NK-92 (cell line): ENCODE measurements around the gene LDAF1.
"Not testable (repeated sequence)": the region's sequence is repeated elsewhere in the genome, so short reads cannot be mapped to it uniquely, and the experiment has no call there.

ENCODE experiments used
- DNase-seq: peaks from one replicate; lab custom pipeline; 2025; ENCODE audit not compliant: unreplicated experiment; lab: John Stamatoyannopoulos, UW

Gene LDAF1

DNA sequence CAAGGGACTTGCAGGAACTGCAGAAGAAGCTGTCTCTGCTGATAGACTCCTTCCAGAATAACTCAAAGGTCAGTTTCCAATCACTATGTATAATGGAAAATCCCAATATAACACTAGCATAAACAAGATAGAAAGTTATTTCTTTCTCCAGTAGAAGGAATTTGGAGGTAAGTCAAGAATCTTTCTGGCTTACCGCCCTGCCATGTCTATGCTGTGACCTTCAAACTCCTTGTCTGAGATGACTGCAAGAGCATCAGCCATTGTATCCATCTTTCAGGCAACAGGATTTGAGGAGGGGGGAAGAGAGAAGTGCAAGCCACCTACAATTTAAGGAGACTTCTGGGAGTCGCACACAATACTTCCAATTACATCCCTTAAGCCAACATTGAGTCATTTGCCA lies 2.7 kb downstream of the LDAF1 start:
- no peak for DNase-seq

DNA sequence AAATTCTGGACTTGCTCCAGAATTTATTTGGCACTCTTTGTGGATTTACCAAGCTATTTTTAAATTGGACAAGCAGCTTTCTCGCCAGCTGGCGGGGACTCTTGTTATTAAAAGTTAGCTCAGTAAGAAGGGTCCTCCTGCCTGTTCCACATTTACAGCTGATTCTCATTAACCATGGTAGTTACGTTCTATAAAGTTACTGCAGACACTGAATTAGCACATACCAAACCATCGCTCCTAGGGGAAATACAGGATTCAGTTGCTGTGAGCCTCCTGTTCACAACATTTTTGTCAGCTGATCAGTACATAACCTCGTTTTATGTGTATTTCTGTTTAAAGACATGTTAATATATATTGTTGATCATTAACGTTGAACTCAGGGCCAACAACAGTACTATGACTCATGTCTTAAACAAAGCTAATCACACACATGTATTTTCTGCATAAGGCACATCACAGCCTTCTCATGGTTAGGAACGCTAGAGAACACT lies 4.2 kb downstream of the LDAF1 start:
- no peak for DNase-seq

DNA sequence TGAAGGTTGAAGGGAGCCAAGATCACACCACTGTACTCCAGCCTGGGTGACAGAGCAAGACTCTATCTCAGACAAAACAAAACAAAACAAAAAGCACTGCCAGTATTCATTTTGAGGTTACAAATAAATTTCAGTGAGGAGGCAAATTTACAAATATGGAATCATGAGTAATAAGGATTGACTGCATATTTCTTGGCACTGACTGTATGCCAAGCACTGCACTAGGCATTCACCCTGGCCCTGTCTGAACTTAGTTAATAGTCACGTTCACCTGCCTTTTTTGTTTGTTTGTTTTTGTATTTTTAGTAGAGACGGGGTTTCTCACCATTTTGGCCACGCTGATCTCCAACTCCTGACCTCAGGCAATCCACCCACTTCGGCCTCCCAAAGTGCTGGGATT lies 5.1 kb downstream of the LDAF1 start:
- no peak for DNase-seq

DNA sequence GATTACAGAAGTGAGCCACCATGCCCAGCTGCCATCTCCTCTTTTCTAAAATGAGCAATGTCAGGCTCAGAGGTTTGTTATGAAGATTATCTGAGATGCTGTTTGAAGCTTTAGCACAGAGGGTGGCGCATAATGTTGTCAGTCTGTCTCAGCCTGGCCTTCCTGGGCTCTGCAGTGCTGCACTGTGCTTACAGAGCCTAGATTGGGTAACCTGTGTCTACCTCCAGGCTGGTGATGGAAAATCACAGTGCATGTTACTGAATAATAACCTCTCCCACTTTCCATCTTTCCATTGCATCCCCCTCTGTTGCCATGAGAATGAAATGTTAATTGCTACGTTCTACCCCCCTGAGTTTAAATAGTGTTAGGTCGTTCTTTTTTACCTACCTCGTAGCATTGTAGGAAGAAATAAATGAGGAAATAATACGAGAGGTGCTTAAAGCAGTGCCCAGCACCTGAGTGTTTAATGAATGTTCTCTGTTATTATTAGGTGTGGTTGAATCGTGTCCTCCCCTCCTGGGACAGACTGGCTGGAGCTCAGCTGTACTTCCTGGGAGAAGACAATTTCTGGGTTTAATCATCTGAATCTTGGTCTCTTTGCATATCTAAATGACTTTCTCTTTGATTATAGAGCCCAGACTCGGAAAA lies 6.2 kb downstream of the LDAF1 start:
- DNase-seq = no peak

DNA sequence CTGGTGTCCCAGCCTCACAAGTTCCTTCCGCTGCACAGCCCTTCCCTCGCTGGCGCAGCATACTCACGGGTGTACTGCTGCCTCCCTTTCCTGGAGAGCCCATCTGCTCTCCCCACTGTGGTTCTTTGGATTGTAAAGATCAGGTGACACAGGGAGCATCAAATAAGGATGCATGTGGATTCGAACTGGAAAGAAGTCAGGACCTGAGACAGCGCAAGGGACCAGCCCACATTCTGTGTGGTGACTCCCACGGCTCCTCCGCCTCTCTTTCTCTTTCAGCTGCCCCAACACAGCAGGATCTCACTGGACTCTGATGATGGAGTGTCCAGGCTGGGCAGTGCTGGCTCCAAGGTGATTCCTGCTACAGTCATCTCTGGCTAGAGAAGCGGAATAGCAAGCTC lies 8.1 kb downstream of the LDAF1 start:
- DNase-seq = no peak

DNA sequence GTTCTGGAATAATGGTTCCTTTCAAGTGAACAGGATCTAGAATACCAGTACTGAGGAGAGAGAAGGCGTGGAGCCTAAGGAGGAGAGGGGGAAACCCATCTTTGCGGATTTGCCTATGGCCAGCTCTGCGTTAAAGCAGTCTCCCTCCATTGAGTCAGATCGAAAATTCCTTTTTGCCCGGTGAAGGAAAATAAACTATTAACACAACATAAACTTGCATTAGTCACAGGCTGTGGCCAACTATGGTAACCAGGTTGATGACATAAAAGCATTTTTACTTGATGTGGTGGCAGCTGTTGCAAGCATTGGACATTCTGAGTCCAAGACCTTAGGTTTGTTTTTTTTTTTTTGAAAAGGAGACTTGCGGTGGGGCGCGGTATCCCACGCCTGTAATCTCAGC lies 8.9 kb downstream of the LDAF1 start:
- no peak for DNase-seq

DNA sequence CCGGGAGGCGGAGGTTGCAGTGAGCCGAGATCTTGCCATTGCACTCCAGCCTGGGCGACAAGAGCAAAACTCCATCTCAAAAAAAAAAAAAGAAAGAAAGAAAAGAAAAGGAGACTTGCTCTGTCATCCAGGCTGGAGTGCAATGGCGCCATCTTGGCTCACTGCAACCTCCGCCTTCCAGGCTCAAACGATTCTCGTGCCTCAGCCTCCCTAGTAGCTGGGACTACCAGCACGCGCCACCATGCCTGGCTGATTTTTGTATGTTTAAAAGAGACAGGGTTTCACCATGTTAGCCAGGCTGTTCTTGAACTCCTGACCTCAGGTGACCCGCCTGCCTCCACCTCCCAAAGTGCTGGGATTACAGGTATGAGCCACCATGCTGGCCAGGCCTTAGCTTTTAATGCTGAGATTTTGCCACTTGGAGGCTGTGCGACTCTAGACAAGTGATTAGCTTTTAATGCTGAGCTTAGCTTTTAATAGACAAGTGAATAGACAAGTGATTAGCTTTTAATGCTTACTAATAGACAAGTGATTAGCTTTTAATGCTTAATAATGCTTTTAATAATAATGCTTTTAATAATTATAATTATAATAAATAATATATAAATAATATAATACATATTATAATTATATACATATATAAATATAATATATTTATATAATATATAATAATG lies 9.6 kb downstream of the LDAF1 start:
- no peak for DNase-seq

DNA sequence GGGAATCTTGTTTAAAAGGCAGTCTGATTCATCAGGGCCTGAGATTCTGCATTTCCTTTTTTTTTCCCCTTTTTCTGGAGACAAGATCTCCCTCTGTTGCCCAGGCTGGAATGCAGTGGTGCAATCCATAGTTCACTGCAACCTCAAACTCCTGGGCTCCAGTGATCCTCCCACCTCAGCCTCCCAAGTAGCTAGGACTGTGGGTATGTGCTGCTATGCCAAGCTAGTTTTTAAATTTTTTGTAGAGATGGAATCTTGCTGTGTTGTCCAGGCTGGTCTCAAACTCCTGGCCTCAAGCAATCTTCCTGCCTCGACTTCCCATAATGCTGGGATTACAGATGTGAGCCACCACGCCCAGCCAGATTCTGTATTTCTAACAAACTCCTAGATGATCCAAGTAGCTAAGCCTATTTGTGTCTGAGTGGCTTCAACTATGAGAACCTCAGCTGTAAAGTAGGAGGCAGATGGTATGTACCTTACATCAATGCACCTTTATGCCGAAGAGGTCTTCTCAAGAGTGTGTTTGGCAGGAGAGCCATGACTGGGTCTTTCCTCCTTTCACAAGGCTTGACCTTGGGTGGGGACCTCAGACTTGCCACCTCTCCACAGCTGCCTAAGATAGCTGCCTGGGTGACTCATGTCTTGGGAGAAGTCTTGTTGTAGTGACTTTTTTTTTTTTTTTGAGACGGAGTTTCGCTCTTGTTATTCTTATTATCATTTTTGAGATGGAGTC lies 10.9 kb downstream of the LDAF1 start:
- no peak for DNase-seq

DNA sequence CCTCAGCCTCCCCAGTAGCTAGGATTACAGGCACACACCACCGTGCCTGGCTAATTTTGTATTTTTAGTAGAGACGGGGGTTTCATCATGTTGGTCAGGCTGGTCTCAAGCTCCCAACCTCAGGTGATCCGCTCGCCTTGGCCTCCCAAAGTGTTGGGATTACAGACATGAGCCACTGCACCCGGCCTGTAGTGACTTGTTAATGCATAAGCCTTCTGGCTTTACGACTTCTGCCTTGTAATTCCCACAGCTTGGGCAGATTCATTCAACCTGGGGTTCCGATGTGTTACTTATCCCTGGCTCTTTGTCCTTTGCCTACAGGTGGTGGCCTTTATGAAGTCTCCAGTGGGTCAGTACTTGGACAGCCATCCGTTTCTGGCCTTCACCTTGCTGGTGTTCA lies 11.6 kb downstream of the LDAF1 start:
- DNase-seq = not testable (repeated sequence)

DNA sequence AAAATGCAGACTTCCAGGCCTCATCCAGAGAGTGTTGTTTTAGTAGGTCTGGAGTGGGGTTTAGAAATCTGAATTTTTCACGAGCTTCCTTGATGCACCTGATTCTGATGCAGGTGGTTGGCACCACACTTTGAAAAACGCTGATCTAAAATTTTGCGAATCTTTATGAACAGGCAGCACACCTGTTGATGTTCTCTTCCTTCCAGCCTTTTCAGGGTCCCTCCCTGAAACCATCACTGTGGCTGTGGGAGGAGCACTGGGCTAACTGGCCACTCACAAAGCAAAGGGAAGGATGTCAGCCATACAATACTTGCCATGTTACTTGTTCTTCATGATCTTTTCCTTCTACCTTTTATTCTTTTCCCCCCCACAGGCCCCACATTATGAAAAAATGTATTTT lies 14.2 kb downstream of the LDAF1 start:
- no peak for DNase-seq

DNA sequence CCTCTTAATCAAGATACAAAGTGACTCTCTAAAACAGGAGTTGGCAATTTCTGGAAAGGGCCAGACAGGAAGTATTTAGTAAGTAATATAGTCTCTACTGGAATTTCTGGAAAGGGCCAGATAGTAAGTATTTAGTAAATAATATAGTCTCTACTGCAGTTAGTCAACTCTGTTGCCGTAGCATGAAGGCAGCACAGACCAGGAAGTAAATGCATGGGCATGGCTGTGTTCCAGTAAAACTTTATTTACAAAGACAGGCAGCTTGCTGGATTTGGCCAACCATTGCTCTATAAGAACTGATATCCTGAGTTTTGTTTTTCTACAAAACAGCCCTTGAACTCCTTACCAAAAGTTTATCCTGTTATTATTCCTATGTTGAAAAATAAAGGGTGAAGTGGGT lies 16.9 kb downstream of the LDAF1 start:
- DNase-seq = no peak

DNA sequence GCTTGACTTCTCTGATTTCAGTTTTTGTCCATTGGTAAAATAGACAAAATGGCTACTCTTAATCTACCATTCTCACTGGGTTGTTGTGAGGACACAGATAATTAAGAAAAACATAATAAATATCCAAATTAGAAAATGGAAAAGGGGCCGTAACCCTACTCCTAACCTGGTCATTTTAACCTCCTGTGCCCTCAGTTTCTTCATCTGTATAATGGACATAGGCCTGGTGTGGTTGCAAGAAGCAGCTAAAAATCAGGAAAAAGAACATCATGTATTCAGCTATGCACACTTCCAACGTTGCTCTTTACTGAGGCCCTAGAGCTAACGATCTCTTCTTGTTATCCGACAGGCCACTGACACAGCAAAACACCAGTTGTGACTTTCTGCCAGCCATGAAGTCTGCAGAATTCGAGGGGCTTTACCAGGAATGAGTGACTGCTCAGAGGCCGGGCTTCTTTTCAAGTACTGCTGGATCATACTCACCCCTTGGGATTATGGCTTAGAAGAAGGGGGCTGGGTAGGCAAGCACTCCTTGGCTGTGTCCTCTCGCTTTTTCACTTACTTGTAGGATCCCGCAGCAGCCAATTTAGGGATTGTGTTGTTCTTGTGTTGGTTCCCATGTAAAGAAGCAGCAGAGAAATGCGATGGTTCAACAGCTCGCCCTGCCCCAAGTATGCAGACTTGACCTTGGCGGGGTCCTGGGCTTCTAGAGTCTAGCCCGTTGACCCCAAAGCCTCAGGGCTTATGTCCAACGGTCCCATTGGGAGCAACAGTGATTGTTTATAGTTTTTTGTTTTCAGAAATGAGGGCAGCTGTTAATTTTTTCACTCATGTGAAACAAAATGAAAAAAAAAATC lies 20.9 kb downstream of the LDAF1 start:
- DNase-seq = no peak

DNA sequence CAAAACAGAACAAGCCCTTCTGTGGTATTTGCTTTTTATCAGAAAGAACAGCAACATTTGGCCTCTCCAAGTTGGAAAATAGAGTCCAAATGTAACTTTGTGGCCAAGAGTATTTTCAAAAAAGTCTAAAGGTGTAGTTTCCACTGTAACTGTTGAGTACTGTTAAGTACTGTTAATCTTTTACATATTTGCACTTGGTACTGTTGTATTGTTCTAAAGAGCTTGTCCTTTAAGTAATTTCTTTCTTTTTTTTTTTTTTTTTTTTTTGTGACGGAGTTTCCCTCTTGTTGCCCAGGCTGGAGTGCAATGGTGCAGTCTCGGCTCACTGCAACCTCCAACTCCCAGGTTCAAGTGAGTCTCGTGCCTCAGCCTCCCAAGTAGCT lies 21.5 kb downstream of the LDAF1 start:
- no peak for DNase-seq

DNA sequence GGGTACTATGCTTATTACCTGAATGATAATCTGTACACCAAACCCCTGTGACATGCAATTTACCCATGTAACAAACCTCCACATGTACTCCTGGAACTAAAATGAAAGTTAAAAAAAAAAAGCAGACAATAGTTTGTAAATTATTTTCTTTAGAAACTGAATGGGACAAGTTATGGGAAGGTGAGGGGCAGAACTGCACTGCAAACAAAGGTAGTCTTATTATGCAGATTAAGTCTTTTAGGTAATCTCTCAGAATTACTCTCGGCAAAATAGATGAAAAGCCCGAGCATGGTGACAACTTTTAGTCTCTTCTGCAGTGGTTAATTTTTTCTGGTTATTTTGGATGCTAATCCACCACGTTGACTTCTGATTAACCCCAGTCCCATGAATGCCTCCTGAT lies 25.5 kb downstream of the LDAF1 start:
- DNase-seq = no peak

DNA sequence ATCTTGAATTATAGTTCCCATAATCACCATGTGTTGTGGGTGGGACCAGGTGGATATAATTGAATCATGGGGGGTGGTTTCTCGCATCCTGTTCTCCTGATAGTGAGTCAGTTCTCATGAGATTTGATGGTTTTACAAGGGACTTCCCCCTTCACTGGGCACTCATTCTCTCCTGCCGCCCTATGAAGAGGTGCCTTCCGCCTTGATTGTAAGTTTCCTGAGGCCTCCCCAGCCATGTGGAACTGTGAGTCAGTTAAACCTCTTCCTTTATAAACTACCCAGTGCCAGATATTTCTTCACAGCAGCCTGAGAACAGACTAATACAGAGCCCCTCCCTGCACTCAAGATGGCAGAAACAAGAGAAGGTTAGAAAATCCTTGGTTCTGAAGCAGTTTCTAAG lies 26.4 kb downstream of the LDAF1 start:
- DNase-seq = no peak

DNA sequence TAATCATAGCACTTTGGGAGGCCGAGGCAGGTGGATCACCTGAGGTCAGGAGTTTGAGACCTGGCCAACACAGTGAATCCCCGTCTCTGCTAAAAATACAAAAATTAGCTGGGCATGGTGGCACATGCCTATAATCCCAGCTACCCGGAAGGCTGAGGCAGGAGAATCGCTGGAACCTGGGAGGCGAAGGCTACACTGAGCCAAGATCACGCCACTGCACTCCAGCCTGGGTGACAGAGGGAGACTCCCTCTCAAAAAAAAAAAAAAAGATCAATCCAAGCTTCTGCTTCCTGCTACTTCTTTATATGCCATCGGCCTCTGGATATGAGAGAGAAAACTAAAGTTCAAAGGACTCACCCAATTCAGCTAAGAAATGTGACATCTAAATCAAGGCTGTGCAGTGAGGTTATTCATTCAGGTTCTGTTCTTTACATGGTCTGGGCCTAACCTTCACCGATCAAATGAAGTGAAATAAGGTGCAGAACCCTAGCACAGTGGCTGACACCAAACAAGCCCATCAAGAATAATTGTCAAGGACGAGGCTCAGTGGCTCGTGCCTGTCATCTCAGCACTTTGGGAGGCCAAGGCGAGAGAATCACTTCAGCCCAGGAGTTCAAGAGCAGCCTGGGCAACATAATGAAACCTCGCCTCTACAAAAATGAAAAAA lies 27.3 kb downstream of the LDAF1 start:
- no peak for DNase-seq

DNA sequence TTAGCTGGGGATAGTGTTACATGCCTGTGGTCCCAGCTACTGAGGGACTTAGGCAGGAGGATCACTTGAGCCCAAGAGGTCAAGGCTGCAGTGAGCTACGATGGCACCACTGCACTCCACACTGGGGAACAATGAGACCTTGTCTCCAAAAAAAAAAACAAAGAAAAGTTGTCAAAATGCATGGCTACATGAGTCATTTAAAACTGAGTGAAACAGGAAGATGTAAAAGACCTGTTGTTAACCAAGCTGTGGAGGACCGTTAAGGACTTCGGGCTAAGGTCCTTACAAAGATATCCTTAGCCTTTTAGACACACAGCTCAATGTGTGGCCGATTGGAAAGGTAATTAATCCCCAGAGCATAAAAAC lies 27.8 kb downstream of the LDAF1 start:
- DNase-seq = no peak

DNA sequence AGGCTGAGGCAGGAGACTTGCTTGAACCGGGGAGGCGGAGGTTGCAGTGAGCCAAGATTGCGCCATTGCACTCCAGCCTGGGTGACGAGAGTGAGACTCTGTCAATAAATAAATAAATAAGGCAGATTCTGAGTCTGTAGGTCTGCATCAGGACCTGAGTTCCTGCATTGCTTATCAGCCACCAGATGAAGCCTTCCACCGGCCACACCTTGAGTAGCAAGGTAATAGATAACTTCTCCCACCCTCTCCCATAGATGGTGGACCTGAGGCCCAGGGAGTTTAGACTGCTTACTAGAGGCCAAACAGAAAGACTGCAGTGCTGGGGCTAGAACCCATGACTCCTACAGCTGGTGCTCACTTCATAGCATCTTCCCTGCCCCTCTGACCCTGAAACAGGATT lies 30.8 kb downstream of the LDAF1 start:
- no peak for DNase-seq

DNA sequence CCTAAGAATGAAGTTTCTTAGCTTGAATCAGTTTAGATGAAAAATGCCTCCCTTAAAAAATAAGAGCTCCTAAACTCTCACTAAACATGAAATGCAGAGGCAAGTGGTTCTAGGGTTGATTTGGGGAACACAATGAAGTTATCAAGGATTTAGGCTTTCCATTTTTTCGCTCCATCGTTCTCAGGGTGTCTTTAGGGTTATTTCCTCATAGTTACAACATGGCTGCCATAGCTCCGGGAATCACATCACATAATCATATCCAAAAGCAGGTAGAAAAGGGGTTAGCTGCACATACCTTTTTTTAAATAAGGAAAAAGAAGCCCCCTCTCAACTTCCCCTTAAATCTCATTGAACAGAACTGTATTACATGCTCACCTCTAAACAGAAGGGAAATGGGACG lies 31.5 kb downstream of the LDAF1 start:
- DNase-seq = no peak

DNA sequence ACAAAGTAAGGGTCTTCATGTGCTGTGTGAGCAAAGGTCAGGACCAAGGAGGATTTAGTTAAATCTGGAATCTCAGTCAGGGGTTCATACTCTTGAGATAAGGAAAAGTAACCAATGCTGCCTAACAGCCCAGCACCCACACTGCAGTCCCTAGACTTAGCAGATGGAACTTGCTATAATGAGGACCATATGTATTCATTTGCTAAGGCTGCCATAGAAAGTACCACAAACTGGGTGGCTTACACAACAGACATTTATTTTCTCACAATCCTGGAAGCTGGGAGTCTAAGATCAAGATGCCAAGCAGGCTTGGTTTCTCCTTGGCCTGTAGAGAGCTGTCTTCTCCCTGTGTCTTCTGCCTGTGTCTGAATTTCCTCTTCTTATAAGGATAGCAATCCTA lies 32.1 kb downstream of the LDAF1 start:
- DNase-seq = no peak

DNA sequence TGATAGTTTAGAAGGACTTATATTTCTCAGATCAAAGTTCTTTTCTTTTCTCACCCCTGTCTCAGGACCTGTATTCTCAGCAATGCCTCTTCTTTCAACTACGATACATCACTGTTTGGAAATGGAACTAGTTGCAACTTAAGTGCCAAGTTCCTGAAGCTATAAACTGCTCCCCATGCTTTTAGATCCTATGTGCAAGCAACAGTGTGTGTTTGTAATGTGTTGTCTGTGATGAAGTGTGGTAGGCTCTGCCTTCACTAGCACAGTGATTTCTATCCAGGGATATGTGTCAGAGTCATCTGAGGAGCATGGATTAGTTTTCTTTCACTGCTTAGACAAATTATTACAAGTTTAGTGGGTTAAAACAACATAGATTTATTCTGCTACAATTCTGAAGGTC lies 34.5 kb downstream of the LDAF1 start:
- DNase-seq = no peak
